Trophoblast cell (in vitro differentiated cells and primary cell): ENCODE measurements around the gene SIK3.

Experiments
- DNase-seq, 2 donors: peaks; one replicate each; pipeline ENCODE4 v3.0.0-alpha.2; 2016
- H2AFZ ChIP-seq: 2 replicates; pipeline ENCODE4 v1.6.1; 2013; ENCODE audit warnings: low read length, moderate library complexity, mild to moderate bottlenecking; ENCODE audit not compliant: insufficient read depth, poor library complexity
- H2AK5ac ChIP-seq: 2 replicates; pipeline ENCODE4 v1.6.1; 2013; ENCODE audit warnings: mild to moderate bottlenecking, low read length
- H2BK120ac ChIP-seq: 2 replicates; pipeline ENCODE4 v1.6.1; 2013; ENCODE audit warnings: low read length, mild to moderate bottlenecking, moderate library complexity; ENCODE audit not compliant: insufficient read depth, poor library complexity
- H2BK12ac ChIP-seq: 2 replicates; pipeline ENCODE4 v1.6.1; 2013; ENCODE audit warnings: mild to moderate bottlenecking, low read length, moderate library complexity
- H2BK5ac ChIP-seq: 2 replicates; pipeline ENCODE4 v1.6.1; 2013; ENCODE audit warnings: low read length, low read depth, moderate library complexity, mild to moderate bottlenecking; ENCODE audit not compliant: poor library complexity
- H3K14ac ChIP-seq: 2 replicates; pipeline ENCODE4 v1.6.1; 2013; ENCODE audit warnings: mild to moderate bottlenecking, low read length
- H3K18ac ChIP-seq: 2 replicates; pipeline ENCODE4 v1.6.1; 2013; ENCODE audit warnings: mild to moderate bottlenecking, low read length
- H3K23ac ChIP-seq: 2 replicates; pipeline ENCODE4 v1.6.1; 2013; ENCODE audit warnings: low read length
- H3K27ac ChIP-seq: 2 replicates; pipeline ENCODE4 v1.5.1; 2013; ENCODE audit warnings: low read depth, mild to moderate bottlenecking, inconsistent platforms, low read length, moderate library complexity
- H3K27me3 ChIP-seq: 2 replicates; pipeline ENCODE4 v1.6.1; 2013; ENCODE audit warnings: inconsistent platforms, mild to moderate bottlenecking, low read length, moderate library complexity; ENCODE audit not compliant: insufficient read depth
- H3K36me3 ChIP-seq, 2 experiments: 1 replicate in 1 of 2; 2 replicates in 1 of 2; pipeline ENCODE4 v1.6.1; 2013; ENCODE audit warnings: low read length in 2 of 2, mild to moderate bottlenecking in 2 of 2, moderate library complexity in 1 of 2; ENCODE audit not compliant: insufficient read depth in 2 of 2, control insufficient read depth in 1 of 2
- H3K4ac ChIP-seq: 2 replicates; pipeline ENCODE4 v1.6.1; 2013; ENCODE audit warnings: low read depth, mild to moderate bottlenecking, low read length, moderate library complexity
- H3K4me1 ChIP-seq, 2 experiments: 1 replicate in 1 of 2; 2 replicates in 1 of 2; pipeline ENCODE4 v1.6.1; 2013; ENCODE audit warnings: low read length in 2 of 2, mild to moderate bottlenecking in 2 of 2, moderate library complexity in 1 of 2; ENCODE audit not compliant: insufficient read depth in 2 of 2, control insufficient read depth in 1 of 2
- H3K4me2 ChIP-seq: 2 replicates; pipeline ENCODE4 v1.6.1; 2013; ENCODE audit warnings: inconsistent platforms, mild to moderate bottlenecking, low read length, moderate library complexity
- H3K4me3 ChIP-seq: 2 replicates; pipeline ENCODE4 v1.5.1; 2013; ENCODE audit warnings: mild to moderate bottlenecking, low read depth, low read length, inconsistent platforms
- H3K79me1 ChIP-seq: one replicate; pipeline ENCODE4 v1.6.1; 2013; ENCODE audit warnings: low read length
- H3K79me2 ChIP-seq: 2 replicates; pipeline ENCODE4 v1.6.1; 2013; ENCODE audit warnings: low read length, mild to moderate bottlenecking; ENCODE audit not compliant: control insufficient read depth, insufficient read depth, poor library complexity
- H3K9ac ChIP-seq: 2 replicates; pipeline ENCODE4 v1.6.1; 2013; ENCODE audit warnings: mild to moderate bottlenecking, low read length
- H3K9me3 ChIP-seq: 2 replicates; pipeline ENCODE4 v1.6.1; 2013; ENCODE audit warnings: low read depth, mild to moderate bottlenecking, control low read depth, inconsistent platforms, low read length; ENCODE audit not compliant: insufficient read depth
- H4K12ac ChIP-seq: 2 replicates; pipeline ENCODE4 v1.6.1; 2013; ENCODE audit warnings: low read depth, mild to moderate bottlenecking, low read length, moderate library complexity
- H4K8ac ChIP-seq: 2 replicates; pipeline ENCODE4 v1.6.1; 2013; ENCODE audit warnings: low read depth, mild to moderate bottlenecking, low read length, moderate library complexity
- H4K91ac ChIP-seq: one replicate; pipeline ENCODE4 v1.6.1; 2013; ENCODE audit warnings: low read depth, mild to moderate bottlenecking, low read length, moderate library complexity
- WGBS: extraction: QIAGEN DNeasy Blood & Tissue Kit; methylation state at CpG from one replicate; pipeline ENCODE4 v1.1.7; 2013; ENCODE audit warnings: missing lambda C conversion rate; ENCODE audit not compliant: insufficient read length, insufficient coverage; ENCODE audit errors: extremely low coverage; 5-methylcytosine and 5-hydroxymethylcytosine counted together

SIK3 gene

DNA sequence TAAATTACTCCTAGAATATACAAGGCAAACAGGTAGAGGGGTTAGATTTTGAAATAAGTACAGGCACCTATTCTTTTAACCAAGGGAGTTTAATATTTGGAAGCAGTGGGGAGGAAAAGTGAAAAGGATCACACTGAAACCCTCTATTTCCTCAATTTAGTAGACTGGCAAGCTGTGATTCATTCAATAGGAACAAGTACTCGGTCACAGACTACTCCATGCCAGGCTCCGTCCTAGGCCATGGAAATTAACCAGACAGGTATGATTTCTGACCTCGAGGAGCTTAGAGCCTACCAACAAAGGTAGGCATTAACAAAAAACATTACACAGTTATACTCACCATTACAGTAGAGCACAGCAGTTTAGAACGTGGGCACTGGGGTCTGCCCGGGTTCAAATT lies 40.9 kb downstream of the SIK3 start:
- Histone ChIP-seq H3K4me2 (no peak overlapping the region), H3K9ac (no peak overlapping the region), H3K4me3 (no peak overlapping the region), H3K27me3 (no peaks in the 10 kb centered on the region), H3K18ac (no peak overlapping the region), H2BK5ac (no peak overlapping the region), H3K36me3 (peaks cover 0 to 1% of the 10 kb centered on the region in 2 experiments), H4K91ac (no peak overlapping the region), H3K23ac (no peak overlapping the region), H4K12ac (no peak overlapping the region), H2BK120ac (no peak overlapping the region), H2AFZ (no peak overlapping the region), H2BK12ac (no peak overlapping the region), H3K9me3 (no peaks in the 10 kb centered on the region), H3K79me2 (no peaks in the 10 kb centered on the region), H3K27ac (no peak overlapping the region), H3K4me1 (no peaks in the 10 kb centered on the region), H3K14ac (no peak overlapping the region), H4K8ac (no peak overlapping the region), H3K79me1 (peaks cover 1% of the 10 kb centered on the region), H3K4ac (no peak overlapping the region), H2AK5ac (no peak overlapping the region)
- no CpG with 5 or more reads among the region's 5 CpGs for WGBS
- DNase-seq, result no peak

- no peak overlapping the region for H4K8ac ChIP-seq
- no peak overlapping the region for H2BK12ac ChIP-seq
- H3K9me3 ChIP-seq, result no peaks in the 10 kb centered on the region
- H3K79me2 ChIP-seq, result no peaks in the 10 kb centered on the region
- peaks cover 0 to 2% of the 10 kb centered on the region in 2 experiments for H3K36me3 ChIP-seq
- H3K4ac ChIP-seq, result no peak overlapping the region
- no peak overlapping the region for H2BK120ac ChIP-seq
- WGBS, result no CpG with 5 or more reads among the region's 5 CpGs
- no peak overlapping the region for H3K9ac ChIP-seq
- H2AFZ ChIP-seq, result no peak overlapping the region
- no peak overlapping the region for H2BK5ac ChIP-seq
- no peak overlapping the region for H3K14ac ChIP-seq
- no peak overlapping the region for H3K23ac ChIP-seq
- no peaks in the 10 kb centered on the region for H3K4me1 ChIP-seq
- no peak overlapping the region for H3K4me3 ChIP-seq
- no peak overlapping the region for H3K4me2 ChIP-seq
- DNase-seq, result no peak
- H3K27ac ChIP-seq, result no peak overlapping the region
- peaks cover 1% of the 10 kb centered on the region for H3K79me1 ChIP-seq
- H4K12ac ChIP-seq, result no peak overlapping the region
- no peak overlapping the region for H2AK5ac ChIP-seq
- H4K91ac ChIP-seq, result no peak overlapping the region
- H3K18ac ChIP-seq, result no peak overlapping the region
- no peaks in the 10 kb centered on the region for H3K27me3 ChIP-seq
Observed at GRCh38 chr11:117055469-117055868, 42.8 kb downstream of the SIK3 start.

DNA sequence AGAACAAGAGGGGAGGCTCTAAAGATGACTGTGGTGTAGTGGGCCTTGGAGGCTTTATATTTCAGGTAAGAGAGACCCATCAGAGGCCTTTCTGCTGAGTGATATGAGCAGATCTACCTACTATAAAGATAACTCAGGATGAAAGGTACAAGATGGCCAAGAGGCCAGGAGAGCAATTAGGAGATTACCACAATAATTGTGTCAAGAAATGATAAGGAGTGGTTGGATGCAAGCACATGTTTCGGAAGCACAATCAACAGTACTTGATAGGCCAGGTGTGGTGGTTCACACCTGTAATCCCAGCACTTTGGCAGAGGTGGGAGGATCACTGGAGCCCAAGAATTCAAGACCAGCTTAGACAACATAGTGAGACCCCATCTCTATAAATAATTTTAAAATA lies 43.8 kb downstream of the SIK3 start:
- Histone ChIP-seq H3K4me1 (no peaks in the 10 kb centered on the region), H3K9me3 (no peaks in the 10 kb centered on the region), H2BK120ac (no peak overlapping the region), H3K4me3 (no peak overlapping the region), H4K8ac (no peak overlapping the region), H3K36me3 (peaks cover 0 to 2% of the 10 kb centered on the region in 2 experiments), H3K18ac (no peak overlapping the region), H3K4me2 (no peak overlapping the region), H3K9ac (no peak overlapping the region), H2BK5ac (no peak overlapping the region), H4K12ac (no peak overlapping the region), H3K14ac (no peak overlapping the region), H3K4ac (no peak overlapping the region), H3K23ac (no peak overlapping the region), H3K27ac (no peak overlapping the region), H4K91ac (no peak overlapping the region), H3K79me2 (no peaks in the 10 kb centered on the region), H3K27me3 (no peaks in the 10 kb centered on the region), H2AK5ac (no peak overlapping the region), H2BK12ac (no peak overlapping the region), H3K79me1 (peaks cover 1% of the 10 kb centered on the region), H2AFZ (no peak overlapping the region)
- no peak for DNase-seq
- WGBS, result no CpG with 5 or more reads among the region's 1 CpG

- H2AK5ac ChIP-seq, result no peak overlapping the region
- H3K27me3 ChIP-seq, result no peaks in the 10 kb centered on the region
- peaks cover 0 to 2% of the 10 kb centered on the region in 2 experiments for H3K36me3 ChIP-seq
- H3K9me3 ChIP-seq, result no peaks in the 10 kb centered on the region
- H2BK120ac ChIP-seq, result no peak overlapping the region
- H3K14ac ChIP-seq, result no peak overlapping the region
- no peak overlapping the region for H4K91ac ChIP-seq
- no peak overlapping the region for H3K4me3 ChIP-seq
- H3K4me1 ChIP-seq, result no peaks in the 10 kb centered on the region
- no peak overlapping the region for H3K4ac ChIP-seq
- no peaks in the 10 kb centered on the region for H3K79me2 ChIP-seq
- H3K18ac ChIP-seq, result no peak overlapping the region
- no peak overlapping the region for H2BK5ac ChIP-seq
- H3K9ac ChIP-seq, result no peak overlapping the region
- no peak overlapping the region for H2BK12ac ChIP-seq
- no peak overlapping the region for H4K12ac ChIP-seq
- H3K23ac ChIP-seq, result no peak overlapping the region
- no peak overlapping the region for H4K8ac ChIP-seq
- WGBS, result no CpG with 5 or more reads among the region's 8 CpGs
- no peak overlapping the region for H2AFZ ChIP-seq
- H3K4me2 ChIP-seq, result no peak overlapping the region
- no peak overlapping the region for H3K27ac ChIP-seq
- DNase-seq, result no peak
- H3K79me1 ChIP-seq, result peaks cover 1% of the 10 kb centered on the region
Observed at GRCh38 chr11:117052196-117053149, 45.8 kb downstream of the SIK3 start.
